H9 (cell line): Measurements from ENCODE around the gene TMC1. TPM values are rescaled to one million over a fixed set of nuclear protein-coding genes. Genes with fewer than 3 reads are reported as not detected.

Experiments
- DNase-seq: peaks from one replicate; pipeline ENCODE4 v3.0.0-alpha.2; 2017
- H2AFZ ChIP-seq: one replicate; pipeline ENCODE4 v1.6.1; 2013; ENCODE audit warnings: mild to moderate bottlenecking, low read length, control low read depth, moderate library complexity
- H2AK5ac ChIP-seq: 2 replicates; pipeline ENCODE4 v1.6.1; 2013; ENCODE audit warnings: low read length, control low read depth, mixed read lengths; ENCODE audit not compliant: insufficient read length
- H2BK120ac ChIP-seq: one replicate; pipeline ENCODE4 v1.6.1; 2013; ENCODE audit warnings: low read depth, mild to moderate bottlenecking, low read length, control low read depth, inconsistent platforms; ENCODE audit not compliant: poor library complexity, severe bottlenecking
- H2BK12ac ChIP-seq: 2 replicates; pipeline ENCODE4 v1.6.1; 2013; ENCODE audit warnings: low read length, control low read depth, mixed read lengths, low read depth; ENCODE audit not compliant: insufficient read length
- H2BK15ac ChIP-seq: 2 replicates; pipeline ENCODE4 v1.6.1; 2013; ENCODE audit warnings: low read depth, low read length, control low read depth
- H2BK20ac ChIP-seq: one replicate; pipeline ENCODE4 v1.6.1; 2013; ENCODE audit warnings: low read depth, mild to moderate bottlenecking, low read length, control low read depth, inconsistent platforms; ENCODE audit not compliant: poor library complexity, severe bottlenecking
- H2BK5ac ChIP-seq: 2 replicates; pipeline ENCODE4 v1.6.1; 2013; ENCODE audit warnings: low read length, control low read depth, mixed read lengths; ENCODE audit not compliant: insufficient read length
- H3K14ac ChIP-seq: 2 replicates; pipeline ENCODE4 v1.6.1; 2013; ENCODE audit warnings: low read length, control low read depth; ENCODE audit not compliant: insufficient read depth
- H3K18ac ChIP-seq: 2 replicates; pipeline ENCODE4 v1.6.1; 2013; ENCODE audit warnings: low read depth, mild to moderate bottlenecking, mixed read lengths, low read length, control low read depth; ENCODE audit not compliant: insufficient read length
- H3K23ac ChIP-seq: 2 replicates; pipeline ENCODE4 v1.6.1; 2013; ENCODE audit warnings: low read length, control low read depth, mixed read lengths, low read depth; ENCODE audit not compliant: insufficient read length
- H3K23me2 ChIP-seq: 2 replicates; pipeline ENCODE4 v1.6.1; 2013; ENCODE audit warnings: low read depth, mild to moderate bottlenecking, mixed read lengths, low read length, control low read depth; ENCODE audit not compliant: insufficient read length, poor library complexity, severe bottlenecking
- H3K27ac ChIP-seq: 2 replicates; pipeline ENCODE4 v1.5.1; 2013; ENCODE audit warnings: low read length, control low read depth, mixed read lengths, low read depth; ENCODE audit not compliant: insufficient read length
- H3K27me3 ChIP-seq: 2 replicates; pipeline ENCODE4 v1.6.1; 2013; ENCODE audit warnings: low read length, control low read depth, inconsistent platforms; ENCODE audit not compliant: insufficient read depth
- H3K4ac ChIP-seq: 2 replicates; pipeline ENCODE4 v1.6.1; 2013; ENCODE audit warnings: low read depth, mild to moderate bottlenecking, control low read depth, inconsistent platforms, low read length, moderate library complexity
- H3K4me1 ChIP-seq: 2 replicates; pipeline ENCODE4 v1.6.1; 2013; ENCODE audit warnings: low read length, control low read depth, inconsistent platforms; ENCODE audit not compliant: insufficient read depth
- H3K4me2 ChIP-seq: 2 replicates; pipeline ENCODE4 v1.6.1; 2013; ENCODE audit warnings: low read length, control low read depth, mixed read lengths; ENCODE audit not compliant: insufficient read length, insufficient read depth
- H3K56ac ChIP-seq: 2 replicates; pipeline ENCODE4 v1.6.1; 2013; ENCODE audit warnings: low read depth, mild to moderate bottlenecking, mixed read lengths, low read length, control low read depth; ENCODE audit not compliant: insufficient read length
- H3K79me1 ChIP-seq: 2 replicates; pipeline ENCODE4 v1.6.1; 2013; ENCODE audit warnings: low read depth, mild to moderate bottlenecking, moderate library complexity, low read length, control low read depth, inconsistent platforms; ENCODE audit not compliant: insufficient read depth, poor library complexity, severe bottlenecking
- H3K79me2 ChIP-seq: 2 replicates; pipeline ENCODE4 v1.6.1; 2013; ENCODE audit warnings: low read length, control low read depth, inconsistent platforms; ENCODE audit not compliant: insufficient read depth
- H3K9ac ChIP-seq: 2 replicates; pipeline ENCODE4 v1.6.1; 2013; ENCODE audit warnings: low read length, control low read depth, mixed read lengths; ENCODE audit not compliant: insufficient read length; ENCODE audit errors: extremely low read depth
- H3K9me3 ChIP-seq: one replicate; pipeline ENCODE4 v1.6.1; 2013; ENCODE audit warnings: low read depth, low read length, inconsistent platforms; ENCODE audit not compliant: control insufficient read depth
- H3T11ph ChIP-seq: one replicate; pipeline ENCODE4 v1.6.1; 2013; ENCODE audit warnings: mild to moderate bottlenecking, low read length, control low read depth, inconsistent platforms
- H4K20me1 ChIP-seq: one replicate; pipeline ENCODE4 v1.6.1; 2013; ENCODE audit not compliant: control insufficient read depth, insufficient read length, insufficient read depth
- H4K5ac ChIP-seq: 2 replicates; pipeline ENCODE4 v1.6.1; 2013; ENCODE audit warnings: low read depth, mild to moderate bottlenecking, mixed read lengths, low read length, control low read depth; ENCODE audit not compliant: insufficient read length
- H4K8ac ChIP-seq: replicated peaks from 2 replicates; pipeline ENCODE4 v1.6.1; 2013; ENCODE audit warnings: low read length, control low read depth, mixed read lengths, low read depth; ENCODE audit not compliant: insufficient read length
- H4K91ac ChIP-seq: 2 replicates; pipeline ENCODE4 v1.6.1; 2013; ENCODE audit warnings: low read depth, mild to moderate bottlenecking, moderate library complexity, mixed read lengths, low read length, control low read depth; ENCODE audit not compliant: insufficient read length
- H3K27ac Mint-ChIP-seq, 3 experiments: 2 replicates in 2 of 3; 3 replicates in 1 of 3; pipeline ENCODE4 v1.8.0; 2020 to 2021; ENCODE audit warnings: mixed read lengths in 3 of 3, mild to moderate bottlenecking in 1 of 3, moderate library complexity in 1 of 3
- H3K27me3 Mint-ChIP-seq: 2 replicates; pipeline ENCODE4 v1.8.0; 2021; ENCODE audit warnings: low read depth, mild to moderate bottlenecking, moderate library complexity, mixed read lengths
- H3K36me3 Mint-ChIP-seq, 3 experiments: 2 replicates in 2 of 3; 3 replicates in 1 of 3; pipeline ENCODE4 v1.8.0; 2020 to 2021; ENCODE audit warnings: low read depth in 3 of 3, mixed read lengths in 3 of 3; ENCODE audit not compliant: insufficient read depth in 1 of 3
- H3K4me1 Mint-ChIP-seq, 2 experiments: 2 replicates each; pipeline ENCODE4 v1.8.0; 2020; ENCODE audit warnings: mixed read lengths in 2 of 2
- H3K4me3 Mint-ChIP-seq, 2 experiments: 2 replicates in 1 of 2; 3 replicates in 1 of 2; pipeline ENCODE4 v1.8.0; 2020 to 2021; ENCODE audit warnings: mild to moderate bottlenecking in 2 of 2, mixed read lengths in 2 of 2, moderate library complexity in 1 of 2
- H3K9me3 Mint-ChIP-seq, 2 experiments: 2 replicates in 1 of 2; 3 replicates in 1 of 2; pipeline ENCODE4 v1.8.0; 2020; ENCODE audit warnings: mild to moderate bottlenecking in 2 of 2, mixed read lengths in 2 of 2, moderate library complexity in 1 of 2
- CTCF ChIP-seq: fragments of 200-600 bp; sonication (generic); conservative IDR thresholded peaks from 3 replicates; pipeline ENCODE4 v1.8.0; 2021; ENCODE audit warnings: antibody characterized with exemption, mild to moderate bottlenecking
- WGBS: extraction: QIAGEN DNeasy Blood & Tissue Kit; methylation state at CpG from one replicate; pipeline ENCODE4 v1.1.7; 2013; ENCODE audit warnings: missing lambda C conversion rate, low lambda C conversion rate, mixed read lengths; ENCODE audit not compliant: insufficient read length; ENCODE audit errors: extremely low coverage; 5-methylcytosine and 5-hydroxymethylcytosine counted together
- total RNA-seq: library from RNA; stranded (reverse); gene quantifications from 2 replicates; pipeline ENCODE4 v1.2.1, GENCODE V29; 2021

TMC1 gene
- total RNA-seq, 1 experiment from 2014 or later, result 2.4 TPM

GRCh38 chr9:72565535-72565934 is 44.1 kb downstream of the TMC1 start:
- Histone ChIP-seq H3K79me1 (no peaks in the 10 kb centered on the region), H3K56ac (no peak overlapping the region), H2BK120ac (no peak overlapping the region), H3K4me1 (no peaks in the 10 kb centered on the region), H3K4me2 (no peak overlapping the region), H3K79me2 (no peaks in the 10 kb centered on the region), H3K14ac (no peak overlapping the region), H2BK12ac (no peak overlapping the region), H3K23me2 (no peaks in the 10 kb centered on the region), H4K5ac (no peak overlapping the region), H4K20me1 (no peaks in the 10 kb centered on the region), H3K4ac (no peak overlapping the region), H4K91ac (no peak overlapping the region), H3K27ac (no peak overlapping the region), H3K27me3 (no peaks in the 10 kb centered on the region), H2AFZ (no peak overlapping the region), H3K9me3 (no peaks in the 10 kb centered on the region), H2BK5ac (no peak overlapping the region), H3K23ac (no peak overlapping the region), H2BK20ac (no peak overlapping the region), H3K18ac (no peak overlapping the region), H3K9ac (no peak overlapping the region), H2BK15ac (no peak overlapping the region), H3T11ph (no peak overlapping the region), H4K8ac (no peak overlapping the region), H2AK5ac (no peak overlapping the region)
- peaks cover 7 to 9% of the 10 kb centered on the region in 2 experiments for H3K9me3 Mint-ChIP-seq
- no peak for DNase-seq
- H3K27me3 Mint-ChIP-seq, result no peaks in the 10 kb centered on the region
- WGBS, result no CpG with 5 or more reads among the region's 7 CpGs
- H3K4me1 Mint-ChIP-seq, result peaks cover 0 to 3% of the 10 kb centered on the region in 2 experiments; a peak in 1 of 4 replicates
- peaks cover 0 to 13% (median 4%) of the 10 kb centered on the region in 3 experiments; a peak in 4 of 7 replicates for H3K36me3 Mint-ChIP-seq
- H3K27ac Mint-ChIP-seq, result no peak overlapping the region; a peak in 1 of 7 replicates
- no peak overlapping the region for H3K4me3 Mint-ChIP-seq
- TF ChIP-seq CTCF, result no peak
